GM12878 (cell line): ENCODE results near the gene FGFRL1. TPM values are rescaled to one million over a fixed set of nuclear protein-coding genes. Genes with fewer than 3 reads are reported as not detected.
A peak's percentile ranks its signal among the peaks of the same experiment; 100 is the strongest.

Experiments used
- ATAC-seq: fragments of 200-7000 bp; cut with Tn5 transposase; 3 replicates; pipeline ENCODE4 v1.9.1; 2020; ENCODE audit warnings: mild to moderate bottlenecking, moderate library complexity
- BruUV-seq: library from RNA; stranded (reverse); fragments of 400-500 nt; replicated peaks from 2 replicates; lab custom pipeline; 2021; lab: Mats Ljungman, UMichigan
- CTCF ChIA-PET: fragments of 300-600 bp; sonication (Branson Sonifier 250); formaldehyde crosslinking; extraction: SDS; loops from one replicate; lab custom pipeline; 2021; ENCODE audit warnings: inconsistent platforms; lab: Yijun Ruan, JAX
- POLR2A ChIA-PET: fragments of 350-600 bp; formaldehyde crosslinking; extraction: SDS; loops from one replicate; lab custom pipeline; 2021; ENCODE audit warnings: inconsistent platforms; lab: Charles Lee
- RAD21 ChIA-PET: fragments of 300-600 bp; sonication (Branson Sonifier 250); formaldehyde crosslinking; loops from one replicate; lab custom pipeline; 2023; ENCODE audit warnings: antibody characterized with exemption; ENCODE audit not compliant: unreplicated experiment; lab: Charles Lee
- SMC1A ChIA-PET: fragments of 300-600 bp; sonication (Branson Sonifier 250); formaldehyde crosslinking; loops from one replicate; lab custom pipeline; 2023; ENCODE audit not compliant: unreplicated experiment, uncharacterized antibody; lab: Charles Lee
- DNase-seq: peaks from one replicate; pipeline ENCODE4 v3.0.0-alpha.2; 2011; ENCODE audit warnings: low read depth, low spot score
- FAIRE-seq: peaks from 3 replicates; lab custom pipeline; 2011; peaks lifted over from hg19 to GRCh38; lab: Jason Lieb, UNC
- H2AFZ ChIP-seq: 2 replicates; pipeline ENCODE4 v1.6.0; 2011; ENCODE audit warnings: low read depth, low read length, control low read depth; ENCODE audit not compliant: control insufficient read depth
- H3K27ac ChIP-seq: 2 replicates; pipeline ENCODE4 v1.5.1; 2011; ENCODE audit warnings: control low read depth; ENCODE audit not compliant: control insufficient read depth, insufficient read depth
- H3K27me3 ChIP-seq, 2 experiments: replicated peaks in 1 of 2; 2 replicates each; pipeline versions ENCODE4 v1.6.0 to v1.6.1; 2011; ENCODE audit warnings: low read length in 1 of 2; ENCODE audit not compliant: control insufficient read depth in 2 of 2, insufficient read depth in 2 of 2
- H3K36me3 ChIP-seq, 2 experiments: 2 replicates each; pipeline ENCODE4 v1.5.1; 2011; ENCODE audit warnings: low read length in 1 of 2; ENCODE audit not compliant: control insufficient read depth in 2 of 2, insufficient read depth in 2 of 2
- H3K4me1 ChIP-seq: 2 replicates; pipeline ENCODE4 v1.6.1; 2011; ENCODE audit warnings: mild to moderate bottlenecking, low read length, moderate library complexity, mixed read lengths; ENCODE audit not compliant: control insufficient read depth, insufficient read depth
- H3K4me2 ChIP-seq: 2 replicates; pipeline ENCODE4 v1.6.0; 2011; ENCODE audit warnings: control low read depth; ENCODE audit not compliant: control insufficient read depth, insufficient read depth
- H3K4me3 ChIP-seq: fragments of 200-600 bp; sonication (generic); 2 replicates; pipeline ENCODE4 v1.5.1; 2016
- H3K79me2 ChIP-seq: 2 replicates; pipeline ENCODE4 v1.6.0; 2011; ENCODE audit warnings: low read length; ENCODE audit not compliant: control insufficient read depth, insufficient read depth
- H3K9ac ChIP-seq: 2 replicates; pipeline ENCODE4 v1.8.0; 2011; ENCODE audit warnings: low read length, control low read depth, mixed read lengths; ENCODE audit not compliant: control insufficient read depth, insufficient read depth
- H3K9me3 ChIP-seq: replicated peaks from 3 replicates; pipeline ENCODE4 v1.5.1; 2011; ENCODE audit warnings: mild to moderate bottlenecking, low read length; ENCODE audit not compliant: control insufficient read depth, insufficient read depth
- H4K20me1 ChIP-seq: 2 replicates; pipeline ENCODE4 v1.6.0; 2011; ENCODE audit not compliant: control insufficient read depth, insufficient read depth
- CREM ChIP-seq: IDR thresholded peaks from 2 replicates; pipeline ENCODE4 v1.6.1; 2014; ENCODE audit warnings: antibody characterized with exemption, low read depth
- DPF2 ChIP-seq: fragments of 450-650 bp; IDR thresholded peaks from 2 replicates; pipeline ENCODE4 v1.6.1; 2017; ENCODE audit warnings: mild to moderate bottlenecking
- RFX5 ChIP-seq: IDR thresholded peaks from 2 replicates; pipeline ENCODE4 v1.6.1; 2011; ENCODE audit warnings: low read depth, low read length, improper control_type of control experiment
- SUPT20H ChIP-seq: IDR thresholded peaks from 2 replicates; pipeline ENCODE4 v1.6.1; 2011; ENCODE audit warnings: low read depth, mild to moderate bottlenecking, low read length, moderate library complexity, borderline replicate concordance; ENCODE audit not compliant: control insufficient read depth
- WGBS: methylation state at CpG from one replicate; pipeline ENCODE4 v1.1.6; 2016; ENCODE audit warnings: low lambda C conversion rate; ENCODE audit not compliant: insufficient replicate concordance, insufficient coverage; ENCODE audit errors: missing lambda C conversion rate; 5-methylcytosine and 5-hydroxymethylcytosine counted together
- in situ Hi-C: fragments of 300-500 bp; cut with MboI; formaldehyde crosslinking; loops from 9 replicates; pipeline ENCODE4 v1.14.3; 2018; ENCODE audit warnings: mixed read lengths
- intact Hi-C: fragments of 100-400 bp; cut with micrococcal nuclease; formaldehyde crosslinking; loops from one replicate; pipeline ENCODE4 v1.14.2; 2022; ENCODE audit not compliant: unreplicated experiment
- polyA plus RNA-seq, 11 experiments: library from polyadenylated mRNA; depleted of rRNA in 4 of 11; unstranded in 6 of 11; stranded (reverse) in 5 of 11; fragments of >200 nt; fragmentation: Nextera tagmentation in 4 of 11; fragmentation: Illumina TruSeq in 1 of 11; extraction: Ambion mirVana in 4 of 11; extraction: Trizol in 1 of 11; gene quantifications; 1 replicate in 1 of 11; 2 replicates in 10 of 11; pipeline versions ENCODE4 v1.2.1 to v1.2.3, GENCODE V29; 2011 to 2016; ENCODE audit warnings: inconsistent platforms in 2 of 11, missing spikeins in 2 of 11, low read depth in 1 of 11
- total RNA-seq, 4 experiments: library from RNA; depleted of rRNA in 3 of 4; stranded (reverse); fragments of >200 nt in 3 of 4; fragmentation: Illumina TruSeq in 1 of 4; extraction: Trizol in 1 of 4; gene quantifications; 2 replicates each; pipeline versions ENCODE4 v1.2.1 to v1.2.3, GENCODE V29; 2013 to 2021
- TF ChIP-seq, protein P1 (sequence below): fragments of 450-650 bp; IDR thresholded peaks from 2 replicates; pipeline ENCODE4 v1.6.1; 2017; ENCODE audit warnings: antibody characterized with exemption, mild to moderate bottlenecking, moderate library complexity
- TF ChIP-seq, protein P2 (sequence below): fragments of 450-650 bp; formaldehyde crosslinking; IDR thresholded peaks from 2 replicates; pipeline ENCODE4 v1.5.0; 2022; ENCODE audit warnings: mild to moderate bottlenecking, missing genetic modification characterization
- TF ChIP-seq, protein P3 (sequence below): fragments of 450-650 bp; IDR thresholded peaks from 2 replicates; pipeline ENCODE4 v1.6.1; 2016; ENCODE audit warnings: mild to moderate bottlenecking, moderate library complexity, borderline replicate concordance
- TF ChIP-seq, protein P4 (sequence below), 3 experiments: IDR thresholded peaks in 2 of 3; conservative IDR thresholded peaks in 1 of 3; 2 replicates each; pipeline ENCODE4 v1.5.1; 2011; ENCODE audit warnings: low read depth in 3 of 3, low read length in 3 of 3, mild to moderate bottlenecking in 3 of 3, control low read depth in 2 of 3, moderate library complexity in 2 of 3, inconsistent platforms in 1 of 3, mixed read lengths in 1 of 3; ENCODE audit not compliant: control insufficient read depth in 2 of 3, insufficient read depth in 1 of 3; ENCODE audit errors: extremely low read depth in 1 of 3

FGFRL1 gene
- total and polyA plus RNA-seq, 10 of the 15 experiments (the other 5 are each of a cell fraction or from before 2014, with no cell fraction given) = 0.02 to 1.5 (median 0.29) TPM; not detected in 2

DNA sequence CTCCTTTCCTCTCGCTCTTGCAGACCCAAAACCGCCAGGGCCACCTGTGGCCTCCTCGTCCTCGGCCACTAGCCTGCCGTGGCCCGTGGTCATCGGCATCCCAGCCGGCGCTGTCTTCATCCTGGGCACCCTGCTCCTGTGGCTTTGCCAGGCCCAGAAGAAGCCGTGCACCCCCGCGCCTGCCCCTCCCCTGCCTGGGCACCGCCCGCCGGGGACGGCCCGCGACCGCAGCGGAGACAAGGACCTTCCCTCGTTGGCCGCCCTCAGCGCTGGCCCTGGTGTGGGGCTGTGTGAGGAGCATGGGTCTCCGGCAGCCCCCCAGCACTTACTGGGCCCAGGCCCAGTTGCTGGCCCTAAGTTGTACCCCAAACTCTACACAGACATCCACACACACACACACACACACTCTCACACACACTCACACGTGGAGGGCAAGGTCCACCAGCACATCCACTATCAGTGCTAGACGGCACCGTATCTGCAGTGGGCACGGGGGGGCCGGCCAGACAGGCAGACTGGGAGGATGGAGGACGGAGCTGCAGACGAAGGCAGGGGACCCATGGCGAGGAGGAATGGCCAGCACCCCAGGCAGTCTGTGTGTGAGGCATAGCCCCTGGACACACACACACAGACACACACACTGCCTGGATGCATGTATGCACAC is 13.6 kb downstream of the FGFRL1 start (continued):
- TF ChIP-seq SUPT20H = no peak
- TF ChIP-seq, all 136 proteins: peak for 0

DNA sequence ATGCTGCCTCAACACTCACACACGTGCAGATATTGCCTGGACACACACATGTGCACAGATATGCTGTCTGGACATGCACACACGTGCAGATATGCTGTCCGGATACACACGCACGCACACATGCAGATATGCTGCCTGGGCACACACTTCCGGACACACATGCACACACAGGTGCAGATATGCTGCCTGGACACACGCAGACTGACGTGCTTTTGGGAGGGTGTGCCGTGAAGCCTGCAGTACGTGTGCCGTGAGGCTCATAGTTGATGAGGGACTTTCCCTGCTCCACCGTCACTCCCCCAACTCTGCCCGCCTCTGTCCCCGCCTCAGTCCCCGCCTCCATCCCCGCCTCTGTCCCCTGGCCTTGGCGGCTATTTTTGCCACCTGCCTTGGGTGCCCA is 14.7 kb downstream of the FGFRL1 start:
- SMC1A ChIA-PET = no interaction called here
- no peaks in the 10 kb centered on the region for H4K20me1 ChIP-seq
- H3K27ac ChIP-seq = no peak overlapping the region
- no peak overlapping the region for H3K4me3 ChIP-seq
- no TSS peak for BruUV-seq
- WGBS = 2% methylated on average over 17 of the region's 17 CpGs
- DNase-seq (peak; percentile 56), FAIRE-seq (peak; percentile 84), ATAC-seq (peak; percentile 92)
- POLR2A ChIA-PET = no interaction called here
- H3K79me2 ChIP-seq = no peaks in the 10 kb centered on the region
- no peaks in the 10 kb centered on the region for H3K9me3 ChIP-seq
- peak overlapping the region; percentile 82 for H3K4me2 ChIP-seq
- CTCF ChIA-PET = no interaction called here
- intact Hi-C loops (loop anchor here (5.0 kb wide), 1 partner anchor 336 kb away; no protein-coding TSS in a partner anchor), in situ Hi-C loops (no loop called here)
- no peak overlapping the region for H3K9ac ChIP-seq
- H3K27me3 ChIP-seq = no peaks in the 10 kb centered on the region
- H2AFZ ChIP-seq = peak overlapping the region; percentile 80
- RAD21 ChIA-PET = no interaction called here
- H3K4me1 ChIP-seq = peaks cover 17% of the 10 kb centered on the region
- no peaks in the 10 kb centered on the region for H3K36me3 ChIP-seq
- 0 out of 2 replicates have a peak, but pooled peaks have one; percentile 23 for TF ChIP-seq CREM
- 0 out of 2 replicates have a peak, but pooled peaks have one; percentile 38 for TF ChIP-seq DPF2
- TF ChIP-seq, protein P1, sequence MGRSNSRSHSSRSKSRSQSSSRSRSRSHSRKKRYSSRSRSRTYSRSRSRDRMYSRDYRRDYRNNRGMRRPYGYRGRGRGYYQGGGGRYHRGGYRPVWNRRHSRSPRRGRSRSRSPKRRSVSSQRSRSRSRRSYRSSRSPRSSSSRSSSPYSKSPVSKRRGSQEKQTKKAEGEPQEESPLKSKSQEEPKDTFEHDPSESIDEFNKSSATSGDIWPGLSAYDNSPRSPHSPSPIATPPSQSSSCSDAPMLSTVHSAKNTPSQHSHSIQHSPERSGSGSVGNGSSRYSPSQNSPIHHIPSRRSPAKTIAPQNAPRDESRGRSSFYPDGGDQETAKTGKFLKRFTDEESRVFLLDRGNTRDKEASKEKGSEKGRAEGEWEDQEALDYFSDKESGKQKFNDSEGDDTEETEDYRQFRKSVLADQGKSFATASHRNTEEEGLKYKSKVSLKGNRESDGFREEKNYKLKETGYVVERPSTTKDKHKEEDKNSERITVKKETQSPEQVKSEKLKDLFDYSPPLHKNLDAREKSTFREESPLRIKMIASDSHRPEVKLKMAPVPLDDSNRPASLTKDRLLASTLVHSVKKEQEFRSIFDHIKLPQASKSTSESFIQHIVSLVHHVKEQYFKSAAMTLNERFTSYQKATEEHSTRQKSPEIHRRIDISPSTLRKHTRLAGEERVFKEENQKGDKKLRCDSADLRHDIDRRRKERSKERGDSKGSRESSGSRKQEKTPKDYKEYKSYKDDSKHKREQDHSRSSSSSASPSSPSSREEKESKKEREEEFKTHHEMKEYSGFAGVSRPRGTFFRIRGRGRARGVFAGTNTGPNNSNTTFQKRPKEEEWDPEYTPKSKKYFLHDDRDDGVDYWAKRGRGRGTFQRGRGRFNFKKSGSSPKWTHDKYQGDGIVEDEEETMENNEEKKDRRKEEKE = no peak
- TF ChIP-seq, protein P2, sequence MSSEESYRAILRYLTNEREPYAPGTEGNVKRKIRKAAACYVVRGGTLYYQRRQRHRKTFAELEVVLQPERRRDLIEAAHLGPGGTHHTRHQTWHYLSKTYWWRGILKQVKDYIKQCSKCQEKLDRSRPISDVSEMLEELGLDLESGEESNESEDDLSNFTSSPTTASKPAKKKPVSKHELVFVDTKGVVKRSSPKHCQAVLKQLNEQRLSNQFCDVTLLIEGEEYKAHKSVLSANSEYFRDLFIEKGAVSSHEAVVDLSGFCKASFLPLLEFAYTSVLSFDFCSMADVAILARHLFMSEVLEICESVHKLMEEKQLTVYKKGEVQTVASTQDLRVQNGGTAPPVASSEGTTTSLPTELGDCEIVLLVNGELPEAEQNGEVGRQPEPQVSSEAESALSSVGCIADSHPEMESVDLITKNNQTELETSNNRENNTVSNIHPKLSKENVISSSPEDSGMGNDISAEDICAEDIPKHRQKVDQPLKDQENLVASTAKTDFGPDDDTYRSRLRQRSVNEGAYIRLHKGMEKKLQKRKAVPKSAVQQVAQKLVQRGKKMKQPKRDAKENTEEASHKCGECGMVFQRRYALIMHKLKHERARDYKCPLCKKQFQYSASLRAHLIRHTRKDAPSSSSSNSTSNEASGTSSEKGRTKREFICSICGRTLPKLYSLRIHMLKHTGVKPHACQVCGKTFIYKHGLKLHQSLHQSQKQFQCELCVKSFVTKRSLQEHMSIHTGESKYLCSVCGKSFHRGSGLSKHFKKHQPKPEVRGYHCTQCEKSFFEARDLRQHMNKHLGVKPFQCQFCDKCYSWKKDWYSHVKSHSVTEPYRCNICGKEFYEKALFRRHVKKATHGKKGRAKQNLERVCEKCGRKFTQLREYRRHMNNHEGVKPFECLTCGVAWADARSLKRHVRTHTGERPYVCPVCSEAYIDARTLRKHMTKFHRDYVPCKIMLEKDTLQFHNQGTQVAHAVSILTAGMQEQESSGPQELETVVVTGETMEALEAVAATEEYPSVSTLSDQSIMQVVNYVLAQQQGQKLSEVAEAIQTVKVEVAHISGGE = no peak
- TF ChIP-seq, protein P3, sequence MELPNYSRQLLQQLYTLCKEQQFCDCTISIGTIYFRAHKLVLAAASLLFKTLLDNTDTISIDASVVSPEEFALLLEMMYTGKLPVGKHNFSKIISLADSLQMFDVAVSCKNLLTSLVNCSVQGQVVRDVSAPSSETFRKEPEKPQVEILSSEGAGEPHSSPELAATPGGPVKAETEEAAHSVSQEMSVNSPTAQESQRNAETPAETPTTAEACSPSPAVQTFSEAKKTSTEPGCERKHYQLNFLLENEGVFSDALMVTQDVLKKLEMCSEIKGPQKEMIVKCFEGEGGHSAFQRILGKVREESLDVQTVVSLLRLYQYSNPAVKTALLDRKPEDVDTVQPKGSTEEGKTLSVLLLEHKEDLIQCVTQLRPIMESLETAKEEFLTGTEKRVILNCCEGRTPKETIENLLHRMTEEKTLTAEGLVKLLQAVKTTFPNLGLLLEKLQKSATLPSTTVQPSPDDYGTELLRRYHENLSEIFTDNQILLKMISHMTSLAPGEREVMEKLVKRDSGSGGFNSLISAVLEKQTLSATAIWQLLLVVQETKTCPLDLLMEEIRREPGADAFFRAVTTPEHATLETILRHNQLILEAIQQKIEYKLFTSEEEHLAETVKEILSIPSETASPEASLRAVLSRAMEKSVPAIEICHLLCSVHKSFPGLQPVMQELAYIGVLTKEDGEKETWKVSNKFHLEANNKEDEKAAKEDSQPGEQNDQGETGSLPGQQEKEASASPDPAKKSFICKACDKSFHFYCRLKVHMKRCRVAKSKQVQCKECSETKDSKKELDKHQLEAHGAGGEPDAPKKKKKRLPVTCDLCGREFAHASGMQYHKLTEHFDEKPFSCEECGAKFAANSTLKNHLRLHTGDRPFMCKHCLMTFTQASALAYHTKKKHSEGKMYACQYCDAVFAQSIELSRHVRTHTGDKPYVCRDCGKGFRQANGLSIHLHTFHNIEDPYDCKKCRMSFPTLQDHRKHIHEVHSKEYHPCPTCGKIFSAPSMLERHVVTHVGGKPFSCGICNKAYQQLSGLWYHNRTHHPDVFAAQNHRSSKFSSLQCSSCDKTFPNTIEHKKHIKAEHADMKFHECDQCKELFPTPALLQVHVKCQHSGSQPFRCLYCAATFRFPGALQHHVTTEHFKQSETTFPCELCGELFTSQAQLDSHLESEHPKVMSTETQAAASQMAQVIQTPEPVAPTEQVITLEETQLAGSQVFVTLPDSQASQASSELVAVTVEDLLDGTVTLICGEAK = no peak
- TF ChIP-seq RFX5 = no peak
- TF ChIP-seq, protein P4, sequence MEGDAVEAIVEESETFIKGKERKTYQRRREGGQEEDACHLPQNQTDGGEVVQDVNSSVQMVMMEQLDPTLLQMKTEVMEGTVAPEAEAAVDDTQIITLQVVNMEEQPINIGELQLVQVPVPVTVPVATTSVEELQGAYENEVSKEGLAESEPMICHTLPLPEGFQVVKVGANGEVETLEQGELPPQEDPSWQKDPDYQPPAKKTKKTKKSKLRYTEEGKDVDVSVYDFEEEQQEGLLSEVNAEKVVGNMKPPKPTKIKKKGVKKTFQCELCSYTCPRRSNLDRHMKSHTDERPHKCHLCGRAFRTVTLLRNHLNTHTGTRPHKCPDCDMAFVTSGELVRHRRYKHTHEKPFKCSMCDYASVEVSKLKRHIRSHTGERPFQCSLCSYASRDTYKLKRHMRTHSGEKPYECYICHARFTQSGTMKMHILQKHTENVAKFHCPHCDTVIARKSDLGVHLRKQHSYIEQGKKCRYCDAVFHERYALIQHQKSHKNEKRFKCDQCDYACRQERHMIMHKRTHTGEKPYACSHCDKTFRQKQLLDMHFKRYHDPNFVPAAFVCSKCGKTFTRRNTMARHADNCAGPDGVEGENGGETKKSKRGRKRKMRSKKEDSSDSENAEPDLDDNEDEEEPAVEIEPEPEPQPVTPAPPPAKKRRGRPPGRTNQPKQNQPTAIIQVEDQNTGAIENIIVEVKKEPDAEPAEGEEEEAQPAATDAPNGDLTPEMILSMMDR (IDR thresholded peaks at IDR 0.05 in 2 of 3, conservative IDR thresholded peaks at IDR 0.05 in 1 of 3; ENCODE audit: control insufficient read depth in 2 of 3, extremely low read depth in 1 of 3, insufficient read depth in 1 of 3, low read depth in 3 of 3, low read length in 3 of 3) = no peak
